Heart right ventricle (tissue), 16 donors: ENCODE measurements around the gene RNF8. TPM values are rescaled to one million over a fixed set of nuclear protein-coding genes. Genes with fewer than 3 reads are reported as not detected.
A peak's percentile ranks its signal among the peaks of the same experiment; 100 is the strongest.

Experiments used
- ATAC-seq, 8 donors: fragments of 200-7000 bp; cut with Tn5 transposase; one replicate each; pipeline ENCODE4 v1.9.1; 2020; ENCODE audit warnings: mild to moderate bottlenecking in 8 of 8, moderate library complexity in 8 of 8, moderate number of reproducible peaks in 1 of 8
- DNase-seq, 2 donors: peaks; one replicate each; pipeline ENCODE4 v3.0.0-alpha.2; 2020
- H3K27ac ChIP-seq, 10 donors: fragments of 200-600 bp; sonication (generic) in 2 of 10; one replicate each; pipeline versions ENCODE4 v1.5.0 to v1.8.0; 2020 to 2022; ENCODE audit warnings: mild to moderate bottlenecking in 3 of 10
- H3K27me3 ChIP-seq, 7 donors: fragments of 200-600 bp; one replicate each; pipeline ENCODE4 v1.8.0; 2021 to 2022; ENCODE audit warnings: mild to moderate bottlenecking in 2 of 7
- H3K36me3 ChIP-seq, 9 donors: fragments of 200-600 bp; sonication (generic) in 1 of 9; one replicate each; pipeline versions ENCODE4 v1.5.0 to v1.8.0; 2020 to 2022; ENCODE audit warnings: mild to moderate bottlenecking in 2 of 9
- H3K4me1 ChIP-seq, 9 donors: fragments of 200-600 bp; sonication (generic) in 1 of 9; one replicate each; pipeline versions ENCODE4 v1.5.0 to v1.8.0; 2020 to 2022; ENCODE audit warnings: mild to moderate bottlenecking in 4 of 9
- H3K4me3 ChIP-seq, 10 donors: fragments of 200-600 bp; sonication (generic) in 2 of 10; one replicate each; pipeline versions ENCODE4 v1.5.0 to v1.8.0; 2020 to 2022; ENCODE audit warnings: mild to moderate bottlenecking in 7 of 10, moderate library complexity in 2 of 10
- H3K9me3 ChIP-seq, 11 donors: fragments of 200-600 bp in 10 of 11; sonication (generic) in 2 of 11; one replicate each; pipeline versions ENCODE4 v1.5.0 to v1.8.0; 2013 to 2022; ENCODE audit warnings: mild to moderate bottlenecking in 2 of 11, control low read depth in 1 of 11, moderate library complexity in 1 of 11
- CTCF ChIP-seq, 9 donors: fragments of 200-600 bp; sonication (generic) in 2 of 9; IDR thresholded peaks; one replicate each; pipeline versions ENCODE4 v1.5.0 to v1.8.0; 2021 to 2022; ENCODE audit warnings: antibody characterized with exemption in 9 of 9, mild to moderate bottlenecking in 5 of 9, moderate library complexity in 1 of 9
- WGBS, 2 donors: extraction: QIAGEN DNeasy Blood & Tissue Kit; methylation state at CpG; one replicate each; pipeline ENCODE4 v1.1.7; 2013; ENCODE audit warnings: inconsistent platforms in 1 of 2; 5-methylcytosine and 5-hydroxymethylcytosine counted together
- intact Hi-C, 10 donors: fragments of 100-400 bp; cut with DNase I; formaldehyde crosslinking; loops; one replicate each; pipeline versions ENCODE4 v1.11.1 to v1.14.2; 2022
- polyA plus RNA-seq, 2 donors: library from polyadenylated mRNA; stranded (reverse); fragments of 200-250 nt; gene quantifications; one replicate each; pipeline ENCODE4 v1.2.3, GENCODE V29; 2013
- total RNA-seq, 10 donors: library from RNA; stranded (reverse); fragmentation: NEBNext Ultra II Directional in 3 of 10; extraction: Animal tissue kit (Norgen Biotek cat#: 25700) in 3 of 10; gene quantifications; one replicate each; pipeline versions ENCODE4 v1.2.1 to v1.2.4, GENCODE V29; 2021 to 2023
- donor health status: Arrhythmogenic right ventricular cardiomyopathy.
- donor health status: ischemic (EF 13 %, LVEDD 7.1; RV severe dilation, severe dysfunction).
- donor health status: healthy with polysubstance abuse.
- donor health status: DM: no; HTN: yes; CAD: no.
- donor health status: DM: no; HTN: no; CAD: no.
- donor health status: ischemic (EF 25% LVEDD 6.9; RV normal size, moderate dysfunction).
- donor health status: ischemic (EF 25% LVEDD 5.7; RV mildly dilated, moderate dysfunction).
- donor health status: healthy.
- donor health status: DM: yes; HTN: yes; CAD: no.
- donor health status: Ischemic cardiomyopathy.
- donor health status: ischemic (EF 35%, LVEDD 5.7; RV mildly dilated, moderate dysfunction).
- donor health status: nonischemic (EF 11% LVEDD 7.7; RV severe dilation, severe dysfunction).
- donor health status: DM: yes; HTN: yes; CAD: no.
- donor health status: PGD.
- donor health status: ischemic (EF 29% LVEDD 5.4; RV normal size, mild dysfunction).
- donor health status: nonischemic (EF 23%, LVEDD 6.1; RV moderate dilation, normal function).

RNF8 gene
- total and polyA plus RNA-seq, 12 donors: 9.5 to 17.5 (median 14.4) TPM

GRCh38 chr6:37362101-37362828 lies 8.5 kb downstream of the RNF8 start:
- peaks cover 0 to 50% (median 11%) of the 10 kb centered on the region in 9 donors for H3K36me3 ChIP-seq

GRCh38 chr6:37365791-37366190 lies 12.0 kb downstream of the RNF8 start:
- no peak for DNase-seq
- TF ChIP-seq CTCF (IDR thresholded peaks at IDR 0.05): peak in 8 of 9 donors; percentile 11 to 60 (median 40)
- no peak overlapping the region for H3K4me3 ChIP-seq
- H3K9me3 ChIP-seq: no peaks in the 10 kb centered on the region
- peaks cover 0 to 65% (median 14%) of the 10 kb centered on the region in 9 donors for H3K36me3 ChIP-seq
- peak overlapping the region in 1 of 10 donors; percentile 7 for H3K27ac ChIP-seq
- WGBS, 2 donors: 27 to 49% methylated on average over 2 of the region's 2 CpGs
- ATAC-seq: peak in 6 of 8 donors; percentile 53 to 71 (median 68)
- intact Hi-C loops: loop anchor here in 4 of 10 donors (5.0 to 10.0 kb wide), 4 partner anchors 199 to 329 kb away; partner anchors contain the start of gene MDGA1 (in 1 of the 4)
- H3K27me3 ChIP-seq: no peaks in the 10 kb centered on the region
- peaks cover 6 to 54% (median 31%) of the 10 kb centered on the region in 9 donors for H3K4me1 ChIP-seq

More at GRCh38 chr6:37362101-37362828, 8.5 kb downstream of the RNF8 start:
- Histone ChIP-seq H3K27me3 (no peaks in the 10 kb centered on the region), H3K4me1 (peaks cover 0 to 32% (median 11%) of the 10 kb centered on the region in 9 donors), H3K4me3 (no peak overlapping the region), H3K27ac (no peak overlapping the region), H3K9me3 (no peaks in the 10 kb centered on the region)
- DNase-seq (no peak), ATAC-seq (no peak)
- no peak for TF ChIP-seq CTCF (IDR thresholded peaks at IDR 0.05)
- intact Hi-C loops: loop anchor here in 3 of 10 donors (10.0 kb wide), 3 partner anchors 203 to 333 kb away; partner anchors contain the start of gene MDGA1 (in 1 of the 3)
- WGBS, 2 donors: 61 to 67% methylated on average over 2 of the region's 2 CpGs

GRCh38 chr6:37366910-37367309 lies 13.1 kb downstream of the RNF8 start:
- no peak overlapping the region for H3K4me3 ChIP-seq
- no peaks in the 10 kb centered on the region for H3K9me3 ChIP-seq
- WGBS, 2 donors: 77 to 91% methylated on average over 3 of the region's 3 CpGs
- no peak for TF ChIP-seq CTCF (IDR thresholded peaks at IDR 0.05)
- DNase-seq (no peak), ATAC-seq (no peak)
- no peaks in the 10 kb centered on the region for H3K27me3 ChIP-seq
- peaks cover 6 to 65% (median 32%) of the 10 kb centered on the region in 9 donors for H3K4me1 ChIP-seq
- H3K27ac ChIP-seq: no peak overlapping the region
- peaks cover 0 to 65% (median 3%) of the 10 kb centered on the region in 9 donors for H3K36me3 ChIP-seq
- intact Hi-C loops: loop anchor here in 4 of 10 donors (5.0 to 10.0 kb wide), 4 partner anchors 198 to 328 kb away; partner anchors contain the start of gene MDGA1 (in 1 of the 4)

GRCh38 chr6:37368961-37369320 lies 15.2 kb downstream of the RNF8 start:
- Histone ChIP-seq H3K27ac (peak overlapping the region in 7 of 10 donors; percentile 34 to 72 (median 59)), H3K36me3 (peaks cover 0 to 62% (median 3%) of the 10 kb centered on the region in 9 donors), H3K9me3 (no peaks in the 10 kb centered on the region), H3K27me3 (no peaks in the 10 kb centered on the region), H3K4me3 (no peak overlapping the region), H3K4me1 (peaks cover 6 to 69% (median 32%) of the 10 kb centered on the region in 9 donors)
- no peak for TF ChIP-seq CTCF (IDR thresholded peaks at IDR 0.05)
- DNase-seq: no peak
- 80 to 89% methylated on average over 1 of the region's 1 CpG for WGBS, 2 donors
- no peak for ATAC-seq
- intact Hi-C loops: loop anchor here in 4 of 10 donors (5.0 to 10.0 kb wide), 4 partner anchors 196 to 326 kb away; partner anchors contain the start of gene MDGA1 (in 1 of the 4)
